H1 (cell line): Measurements from ENCODE around the gene TAF4. TPM values are rescaled to one million over a fixed set of nuclear protein-coding genes. Genes with fewer than 3 reads are reported as not detected.

Experiments
- BRCA1 ChIP-seq: IDR thresholded peaks from 2 replicates; pipeline ENCODE4 v1.6.1; 2012; ENCODE audit warnings: low read depth, low read length, improper control_type of control experiment
- CHD7 ChIP-seq: fragments of 300-600 bp; sonication (generic); IDR thresholded peaks from 2 replicates; pipeline ENCODE4 v1.7.1; 2012; ENCODE audit warnings: low read length, moderate library complexity, mild to moderate bottlenecking, inconsistent platforms; ENCODE audit not compliant: insufficient replicate concordance
- CREB1 ChIP-seq: IDR thresholded peaks from 2 replicates; pipeline ENCODE4 v1.6.1; 2012; ENCODE audit warnings: inconsistent platforms
- E2F6 ChIP-seq: IDR thresholded peaks from 2 replicates; pipeline ENCODE4 v1.6.1; 2012; ENCODE audit warnings: inconsistent platforms
- MAFK ChIP-seq: IDR thresholded peaks from 2 replicates; pipeline ENCODE4 v1.6.1; 2012; ENCODE audit warnings: low read depth, mild to moderate bottlenecking, improper control_type of control experiment, low read length
- NRF1 ChIP-seq: IDR thresholded peaks from 2 replicates; pipeline ENCODE4 v1.6.1; 2011; ENCODE audit warnings: mild to moderate bottlenecking, low read depth, low read length, improper control_type of control experiment
- PHF8 ChIP-seq: fragments of 200-600 bp; sonication (generic); conservative IDR thresholded peaks from 2 replicates; pipeline ENCODE4 v1.7.1; 2012; ENCODE audit warnings: low read depth, mild to moderate bottlenecking, inconsistent platforms, low read length, moderate library complexity
- POLR2A ChIP-seq, 2 experiments: IDR thresholded peaks; 1 replicate in 1 of 2; 2 replicates in 1 of 2; pipeline ENCODE4 v1.6.1; 2011; ENCODE audit warnings: low read depth in 2 of 2, low read length in 2 of 2, mild to moderate bottlenecking in 2 of 2; ENCODE audit errors: control extremely low read depth in 1 of 2
- SRF ChIP-seq: IDR thresholded peaks from 2 replicates; pipeline ENCODE4 v1.6.1; 2011; ENCODE audit warnings: mild to moderate bottlenecking, low read depth, low read length, moderate library complexity
- TBP ChIP-seq: IDR thresholded peaks from 2 replicates; pipeline ENCODE4 v1.6.1; 2011; ENCODE audit warnings: low read depth, low read length, improper control_type of control experiment
- TCF12 ChIP-seq: IDR thresholded peaks from 2 replicates; pipeline ENCODE4 v1.6.1; 2011; ENCODE audit warnings: low read depth, mild to moderate bottlenecking, low read length
- polyA plus RNA-seq, 7 experiments: library from polyadenylated mRNA; depleted of rRNA in 3 of 7; stranded (reverse) in 5 of 7; unstranded in 2 of 7; fragments of >200 nt in 5 of 7; fragments of 200-250 nt in 2 of 7; gene quantifications; 1 replicate in 5 of 7; 2 replicates in 1 of 7; 4 replicates in 1 of 7; pipeline versions ENCODE4 v1.2.1 to v1.2.3, GENCODE V29; 2011 to 2013; ENCODE audit warnings: missing spikeins in 2 of 7, mixed read lengths in 2 of 7
- total RNA-seq: library from RNA; stranded (reverse); fragmentation: NEBNext Ultra II Directional; extraction: Animal tissue kit (Norgen Biotek cat#: 25700); gene quantifications from 2 replicates; pipeline ENCODE4 v1.2.1, GENCODE V29; 2021

The TAF4 gene
- total and polyA plus RNA-seq, 2 of the 8 experiments (the other 6 are each of a cell fraction or from before 2014, with no cell fraction given), result 16.0 to 30.1 TPM

DNA sequence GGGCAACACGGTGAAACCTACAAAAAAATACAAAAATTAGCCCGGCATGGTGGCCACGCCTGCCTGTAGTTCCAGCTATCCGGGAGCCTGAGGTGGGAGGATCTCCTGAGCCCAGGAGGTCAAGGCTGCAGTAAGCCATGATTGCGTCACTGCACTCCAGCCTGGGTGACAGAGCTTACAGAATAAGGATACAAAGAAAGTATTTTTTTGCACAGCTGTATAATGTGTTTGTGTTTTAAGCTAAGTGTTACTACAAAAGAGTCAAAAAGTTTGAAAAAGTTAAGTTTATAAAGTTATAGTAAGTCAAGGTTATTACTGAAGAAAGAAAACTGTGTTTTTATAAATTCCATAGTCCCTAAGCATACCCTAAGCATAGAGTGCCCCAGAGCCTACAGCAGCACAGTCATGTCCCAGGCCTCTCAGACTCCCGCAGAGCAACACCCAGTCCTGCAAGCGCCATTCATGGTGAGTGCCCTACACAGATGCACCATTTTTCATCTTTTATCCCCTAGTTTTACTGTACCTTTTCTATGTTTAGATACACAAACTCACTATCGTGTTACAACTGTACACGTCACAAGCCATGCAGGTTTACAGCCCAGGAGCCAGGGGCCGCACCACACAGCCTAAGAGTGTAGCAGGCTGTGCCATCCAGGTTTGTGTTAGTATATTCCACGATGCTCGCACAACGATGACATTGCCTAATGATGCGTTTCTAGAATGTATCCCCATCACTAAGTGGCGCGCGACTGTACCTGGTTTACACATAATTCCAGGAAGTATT is 22.4 kb downstream of the TAF4 start (continued):
- TF ChIP-seq CHD7, result no peak
- TF ChIP-seq SRF, result no peak
- TF ChIP-seq MAFK, result no peak
- TF ChIP-seq CREB1, result no peak
- TF ChIP-seq E2F6, result no peak
- TF ChIP-seq PHF8, result no peak
- TF ChIP-seq TBP, result no peak
- no peak for TF ChIP-seq TCF12
- no peak for TF ChIP-seq POLR2A (IDR thresholded peaks at IDR 0.05; ENCODE audit: control extremely low read depth in 1 of 2, low read depth in 2 of 2, low read length in 2 of 2)
- no peak for TF ChIP-seq BRCA1
- no peak for TF ChIP-seq NRF1
